VCaP (cell line): Measurements from ENCODE around the gene NOTO.

Experiments used
- H3K27ac ChIP-seq: fragments of 450-650 bp; 2 replicates; pipeline ENCODE4 v1.5.1; 2017
- TF ChIP-seq, protein P1 (sequence below): fragments of 450-650 bp; conservative IDR thresholded peaks from 2 replicates; pipeline ENCODE4 v1.5.1; 2017; ENCODE audit warnings: mild to moderate bottlenecking, moderate library complexity

NOTO gene

DNA sequence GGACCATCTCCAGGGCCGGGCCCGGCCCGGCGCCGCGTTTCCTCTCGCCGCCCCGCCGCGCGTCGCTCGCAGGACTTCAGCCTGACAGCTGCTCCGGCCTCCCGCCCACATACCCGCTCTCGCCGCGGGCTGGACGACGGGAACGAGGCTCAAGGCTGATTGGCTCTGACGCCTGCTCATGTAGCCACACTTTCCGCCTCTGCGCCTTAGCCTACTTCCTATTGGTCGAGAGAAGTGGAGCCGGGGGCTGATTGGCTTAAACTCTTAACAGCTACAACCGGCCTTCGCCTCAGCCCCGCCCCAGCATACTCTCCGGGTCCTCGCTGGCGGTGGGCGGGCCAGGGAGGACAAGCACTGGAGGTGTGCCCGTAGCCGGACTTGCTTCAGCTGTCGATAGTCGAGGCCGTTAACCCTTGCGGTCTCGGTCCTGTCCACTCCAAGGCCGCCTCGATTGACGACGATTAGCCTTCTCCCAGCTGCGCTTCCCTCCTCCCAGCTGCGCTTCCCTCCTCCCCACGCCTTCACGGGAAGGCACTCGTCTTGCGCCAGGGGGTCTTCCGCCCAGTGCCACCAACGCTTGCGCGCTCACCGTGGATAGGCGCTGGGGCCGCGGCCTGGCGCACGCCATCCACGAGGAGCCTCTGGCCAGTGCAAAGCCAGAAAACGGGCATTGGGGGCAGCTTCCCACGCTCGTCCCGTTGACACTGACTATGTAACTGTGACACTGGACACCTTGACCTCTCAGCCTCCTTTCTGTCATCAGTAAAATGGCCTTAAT is 31.0 kb downstream of the NOTO start, which contains the start of gene PRADC1:
Gene PRADC1, minus strand, starts transcription at position 86 of the 778 bp plus-strand sequence. Its CDS starts 79 bp downstream, at position 7.
- TF ChIP-seq, protein P1, sequence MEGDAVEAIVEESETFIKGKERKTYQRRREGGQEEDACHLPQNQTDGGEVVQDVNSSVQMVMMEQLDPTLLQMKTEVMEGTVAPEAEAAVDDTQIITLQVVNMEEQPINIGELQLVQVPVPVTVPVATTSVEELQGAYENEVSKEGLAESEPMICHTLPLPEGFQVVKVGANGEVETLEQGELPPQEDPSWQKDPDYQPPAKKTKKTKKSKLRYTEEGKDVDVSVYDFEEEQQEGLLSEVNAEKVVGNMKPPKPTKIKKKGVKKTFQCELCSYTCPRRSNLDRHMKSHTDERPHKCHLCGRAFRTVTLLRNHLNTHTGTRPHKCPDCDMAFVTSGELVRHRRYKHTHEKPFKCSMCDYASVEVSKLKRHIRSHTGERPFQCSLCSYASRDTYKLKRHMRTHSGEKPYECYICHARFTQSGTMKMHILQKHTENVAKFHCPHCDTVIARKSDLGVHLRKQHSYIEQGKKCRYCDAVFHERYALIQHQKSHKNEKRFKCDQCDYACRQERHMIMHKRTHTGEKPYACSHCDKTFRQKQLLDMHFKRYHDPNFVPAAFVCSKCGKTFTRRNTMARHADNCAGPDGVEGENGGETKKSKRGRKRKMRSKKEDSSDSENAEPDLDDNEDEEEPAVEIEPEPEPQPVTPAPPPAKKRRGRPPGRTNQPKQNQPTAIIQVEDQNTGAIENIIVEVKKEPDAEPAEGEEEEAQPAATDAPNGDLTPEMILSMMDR, result no peak
- H3K27ac ChIP-seq, result peak within 1 kb of the TSS; percentile 87

DNA sequence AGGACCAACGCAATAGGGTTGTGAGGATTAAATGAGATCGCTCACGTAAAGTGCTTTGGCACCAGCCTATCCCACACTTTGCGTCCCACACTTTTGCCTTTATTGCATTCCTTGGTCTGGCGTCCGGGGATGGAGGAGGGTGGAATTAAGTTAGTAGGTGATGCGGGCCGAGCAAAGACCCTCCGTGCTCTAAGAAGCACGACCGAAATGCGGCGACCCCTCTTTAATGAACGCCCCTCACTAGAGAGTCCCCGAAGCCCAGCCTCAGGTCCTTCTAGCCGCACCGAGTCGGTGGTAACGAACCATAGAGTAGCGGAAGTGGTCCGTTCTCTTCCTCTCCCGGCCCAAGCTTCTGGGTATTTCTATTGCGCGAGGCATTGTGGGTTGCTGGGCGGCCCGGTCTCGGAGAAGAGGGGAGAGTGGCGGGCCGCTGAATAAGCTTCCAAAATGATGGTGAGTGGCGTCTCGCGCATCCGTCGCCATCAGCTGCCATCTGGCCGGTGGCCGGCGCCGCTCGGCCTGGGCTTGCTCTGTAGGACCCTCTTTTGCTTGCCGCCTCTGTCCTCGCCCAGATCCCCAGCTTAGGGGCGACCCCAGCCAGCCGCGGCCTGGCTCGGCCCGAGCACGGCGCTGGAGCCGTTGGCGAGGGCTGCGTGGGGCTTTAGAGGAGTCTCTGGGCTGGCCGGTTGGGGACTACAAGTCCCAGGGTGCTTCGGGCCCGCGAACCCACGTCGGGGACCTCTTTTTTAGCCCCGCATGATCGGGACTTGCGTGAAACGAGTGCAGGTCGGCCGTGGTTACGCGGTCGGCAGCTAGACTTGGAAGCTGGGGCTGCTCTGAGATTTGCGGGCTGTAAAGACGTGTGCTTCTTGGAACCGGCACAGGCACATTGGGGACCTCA is 31.8 kb downstream of the NOTO start, which contains the start of gene CCT7:
Gene CCT7, plus strand, starts transcription at position 377 of the 901 bp plus-strand sequence. Its CDS starts 71 bp downstream, at position 448.
- peak within 1 kb of the TSS; percentile 87 for H3K27ac ChIP-seq
- TF ChIP-seq, protein P1, result no peak

DNA sequence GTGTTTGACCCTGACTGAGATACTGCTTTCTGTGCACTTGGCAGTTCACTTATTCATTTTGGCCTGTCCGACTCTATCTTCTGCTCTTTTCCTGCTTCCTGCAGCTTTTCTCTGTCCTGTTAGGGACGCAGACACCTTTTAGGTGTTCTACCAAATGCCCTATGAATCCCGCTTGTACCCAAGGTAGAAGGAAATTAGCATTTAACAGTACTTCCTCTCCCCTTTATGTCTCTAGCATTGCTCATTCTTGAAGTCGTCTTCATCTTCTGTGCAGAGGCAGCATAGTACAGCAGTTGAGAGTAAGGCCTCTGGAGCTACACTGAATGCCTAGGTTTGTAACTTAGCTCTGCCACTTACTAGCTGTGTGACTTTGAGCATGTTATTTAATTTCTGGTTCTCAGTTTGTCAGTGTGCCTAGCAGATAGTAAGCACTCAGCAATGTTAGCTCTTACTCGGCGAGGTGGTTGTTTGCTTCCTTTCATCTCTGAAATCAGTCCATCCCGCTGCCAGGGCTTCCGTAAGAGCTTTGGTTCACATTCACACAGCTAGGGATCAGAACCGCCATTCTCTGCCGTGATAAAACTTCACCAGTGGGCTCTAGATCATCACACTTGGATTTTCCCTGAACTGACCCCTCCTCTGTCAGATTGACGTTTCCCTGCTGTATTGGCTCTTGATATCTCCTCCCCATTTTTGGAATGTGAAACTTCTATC is 33.1 kb downstream of the NOTO start:
- H3K27ac ChIP-seq, result peak overlapping the region; percentile 87; the same call in 1 of the 2 replicates
- TF ChIP-seq, protein P1, result no peak

DNA sequence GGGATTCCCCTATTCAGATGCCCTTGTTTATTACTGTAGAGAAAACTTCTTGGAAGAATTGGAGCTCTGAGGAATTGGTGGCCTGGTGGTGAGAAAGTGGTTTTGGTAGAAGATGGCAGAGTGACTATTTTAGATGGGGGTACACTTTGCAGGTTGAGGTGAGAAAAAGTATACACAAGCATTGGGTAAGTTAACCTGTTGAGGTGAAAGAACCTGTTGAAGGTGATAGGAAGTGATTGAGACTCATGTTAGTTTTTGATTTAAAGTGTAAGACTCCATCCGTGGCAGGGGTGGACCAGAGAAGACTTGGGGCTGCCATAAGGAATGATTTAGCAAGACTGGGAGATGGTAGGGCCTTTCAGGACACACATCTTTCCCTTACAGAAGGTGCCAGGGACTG is 34.8 kb downstream of the NOTO start:
- no peak overlapping the region for H3K27ac ChIP-seq
- TF ChIP-seq, protein P1, result no peak

DNA sequence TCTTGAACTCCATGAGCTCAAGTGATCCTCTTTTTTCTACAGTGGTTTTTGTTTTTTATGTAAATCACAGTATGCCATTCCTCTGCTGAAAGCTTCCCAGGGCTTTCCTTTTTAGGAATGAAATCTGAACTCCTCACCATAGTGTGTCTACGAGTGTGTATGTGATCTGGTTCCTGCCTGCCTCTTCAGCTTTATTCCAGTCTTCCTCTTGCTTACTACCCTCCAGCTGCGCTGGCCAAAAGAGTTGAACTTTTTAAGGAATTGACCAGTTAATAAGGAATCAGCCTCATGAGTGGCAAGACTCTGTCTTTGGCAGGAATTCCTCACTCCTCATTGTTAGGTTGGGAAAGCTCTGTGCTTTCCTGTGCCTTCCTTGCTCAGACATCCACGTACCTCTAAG is 35.8 kb downstream of the NOTO start:
- TF ChIP-seq, protein P1, result no peak
- no peak overlapping the region for H3K27ac ChIP-seq

DNA sequence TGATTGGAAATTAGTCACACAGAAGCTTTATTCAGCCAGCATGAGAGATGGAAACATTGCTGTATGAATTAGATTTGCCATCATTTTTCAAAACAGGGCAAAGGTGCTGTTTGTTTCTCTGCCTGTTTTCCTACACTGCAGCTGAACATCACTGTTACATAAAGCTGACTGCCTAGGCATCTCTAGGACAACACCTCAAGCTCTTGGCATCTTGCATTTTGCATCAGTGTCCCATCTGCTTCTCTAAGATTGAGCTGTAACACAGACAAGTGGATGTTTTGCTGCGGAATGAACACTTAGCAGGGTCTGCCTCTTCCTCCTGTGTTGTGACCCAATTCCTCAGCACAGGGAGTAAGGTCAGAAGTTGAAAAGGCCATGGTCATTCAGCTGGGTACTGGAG is 36.6 kb downstream of the NOTO start:
- no peak overlapping the region for H3K27ac ChIP-seq
- TF ChIP-seq, protein P1, result no peak

DNA sequence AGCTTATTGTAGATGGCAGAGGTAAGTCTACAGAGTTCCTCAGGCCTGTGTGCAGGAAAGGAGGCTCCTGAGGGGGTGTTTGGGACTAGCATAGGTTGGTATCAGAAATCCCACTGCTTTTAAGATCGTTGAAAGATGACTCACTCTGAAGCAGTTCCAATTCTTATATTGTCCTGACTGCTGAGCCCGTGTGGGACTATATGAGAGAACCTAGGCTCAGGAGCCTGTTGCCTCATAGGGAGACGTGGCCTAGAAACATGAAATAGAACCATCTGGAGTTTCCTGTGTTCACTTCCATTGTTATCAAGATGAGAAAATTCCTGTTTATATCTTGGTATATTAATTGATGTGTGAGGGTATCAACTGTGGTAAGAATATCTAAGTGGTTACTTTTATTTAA is 37.4 kb downstream of the NOTO start:
- H3K27ac ChIP-seq, result no peak overlapping the region
- TF ChIP-seq, protein P1, result no peak
